Measurements from ENCODE around the gene LRRC8D.

DNA sequence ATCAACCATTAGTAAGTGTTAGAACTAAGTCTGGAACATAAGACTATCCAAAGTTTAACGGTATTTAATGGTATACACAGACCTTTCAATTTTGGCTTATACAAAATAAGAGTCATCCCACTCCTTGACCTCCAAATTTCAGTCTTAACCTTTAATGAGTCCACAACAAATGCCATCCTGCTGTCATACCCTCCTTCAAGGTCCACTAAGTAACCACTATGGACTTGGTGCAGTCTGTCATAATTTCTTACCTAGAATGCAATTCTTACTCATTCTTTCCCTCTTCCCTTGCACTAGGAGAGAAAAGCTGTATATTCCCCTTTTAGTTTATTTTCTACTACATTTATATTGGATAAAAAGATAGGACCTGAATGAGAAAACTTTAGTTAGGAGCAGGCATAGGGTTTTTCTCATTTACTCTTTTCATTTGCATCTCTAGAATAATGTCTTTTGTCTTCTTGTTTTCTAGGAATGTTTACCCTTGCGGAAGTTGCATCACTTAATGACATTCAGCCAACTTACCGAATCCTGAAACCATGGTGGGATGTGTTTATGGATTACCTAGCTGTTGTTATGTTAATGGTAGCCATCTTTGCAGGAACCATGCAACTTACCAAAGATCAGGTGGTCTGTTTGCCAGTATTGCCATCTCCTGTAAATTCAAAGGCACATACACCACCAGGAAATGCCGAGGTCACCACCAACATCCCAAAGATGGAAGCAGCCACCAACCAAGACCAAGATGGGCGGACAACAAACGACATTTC is 111.9 kb downstream of the LRRC8D start:
- no peak for TF ChIP-seq TARDBP (IDR thresholded peaks at IDR 0.05)
- no peak for TF ChIP-seq FOXA1 (IDR thresholded peaks at IDR 0.05)
- no peak for TF ChIP-seq NFRKB (IDR thresholded peaks at IDR 0.05)
- no peak for TF ChIP-seq SP1 (IDR thresholded peaks at IDR 0.05)
- TF ChIP-seq FOXM1 (IDR thresholded peaks at IDR 0.05; ENCODE audit: borderline replicate concordance), result no peak
- TF ChIP-seq, protein P1, sequence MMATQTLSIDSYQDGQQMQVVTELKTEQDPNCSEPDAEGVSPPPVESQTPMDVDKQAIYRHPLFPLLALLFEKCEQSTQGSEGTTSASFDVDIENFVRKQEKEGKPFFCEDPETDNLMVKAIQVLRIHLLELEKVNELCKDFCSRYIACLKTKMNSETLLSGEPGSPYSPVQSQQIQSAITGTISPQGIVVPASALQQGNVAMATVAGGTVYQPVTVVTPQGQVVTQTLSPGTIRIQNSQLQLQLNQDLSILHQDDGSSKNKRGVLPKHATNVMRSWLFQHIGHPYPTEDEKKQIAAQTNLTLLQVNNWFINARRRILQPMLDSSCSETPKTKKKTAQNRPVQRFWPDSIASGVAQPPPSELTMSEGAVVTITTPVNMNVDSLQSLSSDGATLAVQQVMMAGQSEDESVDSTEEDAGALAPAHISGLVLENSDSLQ (IDR thresholded peaks at IDR 0.05), result no peak
- TF ChIP-seq FOXK2 (IDR thresholded peaks at IDR 0.05), result no peak
- TF ChIP-seq SUZ12 (IDR thresholded peaks at IDR 0.05), result no peak
- TF ChIP-seq ELF4 (IDR thresholded peaks at IDR 0.05), result no peak

All from HEK293T (cell line).